ENCODE results near the gene PPP2R2D.
A peak's percentile ranks its signal among the peaks of the same experiment; 100 is the strongest.

Gene PPP2R2D

GRCh38 chr10:131900350-131901152, at the start of gene PPP2R2D:
Gene PPP2R2D, plus strand, starts transcription at chr10:131901008. Its CDS starts 141 bp downstream, at chr10:131901149.
- DNase-seq: peak; percentile 86

GRCh38 chr10:131851346-131851745, 49.5 kb upstream of the PPP2R2D start:
- no peak for DNase-seq

GRCh38 chr10:131852176-131852822, 48.5 kb upstream of the PPP2R2D start:
- DNase-seq: no peak

GRCh38 chr10:131852823-131853609, 47.8 kb upstream of the PPP2R2D start:
- DNase-seq: no peak

- DNase-seq: no peak
Observed at GRCh38 chr10:131853610-131853964, 47.2 kb upstream of the PPP2R2D start.

- DNase-seq: no peak
Observed at GRCh38 chr10:131854579-131855335, 46.1 kb upstream of the PPP2R2D start.

- no peak for DNase-seq
Observed at GRCh38 chr10:131855461-131856401, 45.1 kb upstream of the PPP2R2D start.

GRCh38 chr10:131856441-131857094, 44.2 kb upstream of the PPP2R2D start:
- no peak for DNase-seq

GRCh38 chr10:131857156-131858117, 43.4 kb upstream of the PPP2R2D start:
- no peak for DNase-seq

- no peak for DNase-seq
Observed at GRCh38 chr10:131858118-131858515, 42.7 kb upstream of the PPP2R2D start.

GRCh38 chr10:131858583-131859340, 42.0 kb upstream of the PPP2R2D start:
- no peak for DNase-seq

- DNase-seq: no peak
Observed at GRCh38 chr10:131859341-131860020, 41.3 kb upstream of the PPP2R2D start.

GRCh38 chr10:131860311-131860710, 40.5 kb upstream of the PPP2R2D start:
- DNase-seq: no peak

- no peak for DNase-seq
Observed at GRCh38 chr10:131860806-131861440, 39.9 kb upstream of the PPP2R2D start.

- no peak for DNase-seq
Observed at GRCh38 chr10:131862548-131862947, 38.3 kb upstream of the PPP2R2D start.

GRCh38 chr10:131865223-131865917, 35.4 kb upstream of the PPP2R2D start:
- no peak for DNase-seq

GRCh38 chr10:131866673-131867072, 34.1 kb upstream of the PPP2R2D start:
- no peak for DNase-seq

Measured in HCEC 1CT (cell line).